ENCODE data around the gene TENM3.
"Not testable (repeated sequence)": the region's sequence is repeated elsewhere in the genome, so short reads cannot be mapped to it uniquely, and the experiment has no call there.

Gene TENM3

GRCh38 chr4:182344968-182345367, 101.8 kb downstream of the TENM3 start:
- no peak for DNase-seq

GRCh38 chr4:182346250-182346649, 103.0 kb downstream of the TENM3 start:
- DNase-seq: no peak

- DNase-seq: no peak
These were observed 103.6 kb downstream of the TENM3 start for GRCh38 chr4:182346675-182347375.

GRCh38 chr4:182348779-182349326, 105.7 kb downstream of the TENM3 start:
- DNase-seq: no peak

GRCh38 chr4:182350041-182350440, 106.8 kb downstream of the TENM3 start:
- no peak for DNase-seq

- no peak for DNase-seq
These were observed 108.3 kb downstream of the TENM3 start for GRCh38 chr4:182351485-182351884.

- no peak for DNase-seq
These were observed 110.9 kb downstream of the TENM3 start for GRCh38 chr4:182354106-182354505.

GRCh38 chr4:182354867-182355266, 111.7 kb downstream of the TENM3 start:
- DNase-seq: no peak

GRCh38 chr4:182367153-182367552, 124.0 kb downstream of the TENM3 start:
- DNase-seq: no peak

- DNase-seq: no peak
These were observed 126.0 kb downstream of the TENM3 start for GRCh38 chr4:182369211-182369610.

GRCh38 chr4:182370491-182370890, 127.3 kb downstream of the TENM3 start:
- DNase-seq: no peak

- no peak for DNase-seq
These were observed 137.6 kb downstream of the TENM3 start for GRCh38 chr4:182380771-182381181.

GRCh38 chr4:182382941-182383340, 139.7 kb downstream of the TENM3 start:
- DNase-seq: no peak

GRCh38 chr4:182384631-182385091, 141.5 kb downstream of the TENM3 start:
- no peak for DNase-seq

GRCh38 chr4:182385897-182386296, 142.7 kb downstream of the TENM3 start:
- DNase-seq: no peak

GRCh38 chr4:182386576-182386975, 143.4 kb downstream of the TENM3 start:
- DNase-seq: not testable (repeated sequence)

- DNase-seq: no peak
These were observed 148.0 kb downstream of the TENM3 start for GRCh38 chr4:182391111-182391684.

GRCh38 chr4:182394181-182394580, 151.0 kb downstream of the TENM3 start:
- no peak for DNase-seq

GRCh38 chr4:182400081-182400480, 156.9 kb downstream of the TENM3 start:
- DNase-seq: no peak

- DNase-seq: no peak
These were observed 157.6 kb downstream of the TENM3 start for GRCh38 chr4:182400790-182401189.

GRCh38 chr4:182404376-182404775, 161.2 kb downstream of the TENM3 start:
- no peak for DNase-seq

- no peak for DNase-seq
These were observed 161.9 kb downstream of the TENM3 start for GRCh38 chr4:182405087-182405486.

- DNase-seq: no peak
These were observed 166.1 kb downstream of the TENM3 start for GRCh38 chr4:182409271-182409670.

GRCh38 chr4:182411391-182411790, 168.2 kb downstream of the TENM3 start:
- no peak for DNase-seq
